Fibroblast of lung (primary cell): ENCODE data around the gene DPP6. TPM values are rescaled to one million over a fixed set of nuclear protein-coding genes. Genes with fewer than 3 reads are reported as not detected.

Source experiments
- DNase-seq, 2 donors: peaks; one replicate each; pipeline versions ENCODE4 v3.0.0 to v3.0.0-alpha.2; 2010; ENCODE audit warnings: low read depth in 2 of 2
- H2AFZ ChIP-seq: 2 replicates; pipeline ENCODE4 v1.5.1; 2012; ENCODE audit warnings: low read length, control low read depth, inconsistent platforms
- H3K27ac ChIP-seq: 2 replicates; pipeline ENCODE4 v1.5.1; 2011; ENCODE audit warnings: low read length, control low read depth; ENCODE audit not compliant: insufficient read depth
- H3K27me3 ChIP-seq: 2 replicates; pipeline ENCODE4 v1.5.1; 2011; ENCODE audit warnings: mild to moderate bottlenecking, low read length; ENCODE audit not compliant: control insufficient read depth, insufficient read depth
- H3K36me3 ChIP-seq: 2 replicates; pipeline ENCODE4 v1.5.1; 2011; ENCODE audit warnings: low read length; ENCODE audit not compliant: control insufficient read depth, insufficient read depth
- H3K4me1 ChIP-seq: 2 replicates; pipeline ENCODE4 v1.5.1; 2011; ENCODE audit warnings: low read length; ENCODE audit not compliant: control insufficient read depth, insufficient read depth; ENCODE audit errors: extremely low read depth
- H3K4me2 ChIP-seq: 2 replicates; pipeline ENCODE4 v1.5.1; 2011; ENCODE audit warnings: low read length, control low read depth; ENCODE audit not compliant: insufficient read depth; ENCODE audit errors: extremely low read depth
- H3K4me3 ChIP-seq, 4 experiments: fragments of 200-600 bp in 1 of 4; sonication (generic) in 1 of 4; replicated peaks in 1 of 4; 2 replicates each; pipeline ENCODE4 v1.5.1; 2011 to 2016; ENCODE audit warnings: low read length in 4 of 4, low read depth in 3 of 4, mild to moderate bottlenecking in 3 of 4, control low read depth in 2 of 4, inconsistent platforms in 1 of 4, mixed read lengths in 1 of 4; ENCODE audit not compliant: insufficient read depth in 1 of 4; ENCODE audit errors: control extremely low read depth in 1 of 4
- H3K79me2 ChIP-seq: 2 replicates; pipeline ENCODE4 v1.5.1; 2012; ENCODE audit warnings: mild to moderate bottlenecking, low read length, inconsistent platforms; ENCODE audit not compliant: control insufficient read depth, insufficient read depth
- H3K9ac ChIP-seq: 2 replicates; pipeline ENCODE4 v1.5.1; 2011; ENCODE audit warnings: mild to moderate bottlenecking, low read length, control low read depth; ENCODE audit not compliant: insufficient read depth
- H3K9me3 ChIP-seq: 2 replicates; pipeline ENCODE4 v1.5.1; 2012; ENCODE audit warnings: low read depth, low read length; ENCODE audit not compliant: control insufficient read depth, insufficient read depth
- H4K20me1 ChIP-seq: 2 replicates; pipeline ENCODE4 v1.5.1; 2011; ENCODE audit warnings: low read length; ENCODE audit not compliant: control insufficient read depth, insufficient read depth; ENCODE audit errors: extremely low read depth
- CTCF ChIP-seq, 2 donors: IDR thresholded peaks in 1 of 2; conservative IDR thresholded peaks in 1 of 2; 1 replicate in 1 of 2; 2 replicates in 1 of 2; pipeline ENCODE4 v1.5.1; 2011 to 2012; ENCODE audit warnings: low read length in 2 of 2, control low read depth in 1 of 2, inconsistent platforms in 1 of 2, low read depth in 1 of 2, mild to moderate bottlenecking in 1 of 2
- EZH2 ChIP-seq: IDR thresholded peaks from 2 replicates; pipeline ENCODE4 v1.5.1; 2012; ENCODE audit warnings: low read length, control low read depth, mild to moderate bottlenecking; ENCODE audit errors: missing control alignments
- polyA plus RNA-seq, 2 donors: library from polyadenylated mRNA; depleted of rRNA in 1 of 2; stranded (reverse) in 1 of 2; unstranded in 1 of 2; fragments of >200 nt; gene quantifications; 2 replicates each; pipeline ENCODE4 v1.2.1, GENCODE V29; 2011 to 2012; ENCODE audit warnings: missing spikeins in 1 of 2
- total RNA-seq: library from RNA; depleted of rRNA; stranded (reverse); fragments of >200 nt; gene quantifications from 2 replicates; pipeline ENCODE4 v1.2.1, GENCODE V29; 2014

Gene DPP6
- total and polyA plus RNA-seq, 2 donors (not counting 1 experiment from before 2014, with no cell fraction given): not detected

GRCh38 chr7:154865984-154866685 lies 813.9 kb downstream of the DPP6 start:
- no peak overlapping the region for H3K4me3 ChIP-seq
- no peak overlapping the region for H3K9ac ChIP-seq
- H3K4me1 ChIP-seq: no peaks in the 10 kb centered on the region
- H3K27ac ChIP-seq: no peak overlapping the region
- H3K4me2 ChIP-seq: no peak overlapping the region
- no peak for TF ChIP-seq EZH2
- TF ChIP-seq CTCF (conservative IDR thresholded peaks at IDR 0.05 in 1 of 2, IDR thresholded peaks at IDR 0.05 in 1 of 2; ENCODE audit: low read depth in 1 of 2, low read length in 2 of 2): no peak
- no peaks in the 10 kb centered on the region for H4K20me1 ChIP-seq
- H3K9me3 ChIP-seq: no peaks in the 10 kb centered on the region
- no peaks in the 10 kb centered on the region for H3K79me2 ChIP-seq
- no peak overlapping the region for H2AFZ ChIP-seq
- H3K27me3 ChIP-seq: no peaks in the 10 kb centered on the region
- DNase-seq: no peak
- H3K36me3 ChIP-seq: no peaks in the 10 kb centered on the region

- no peak for TF ChIP-seq EZH2
- TF ChIP-seq CTCF (conservative IDR thresholded peaks at IDR 0.05 in 1 of 2, IDR thresholded peaks at IDR 0.05 in 1 of 2; ENCODE audit: low read depth in 1 of 2, low read length in 2 of 2): no peak
- Histone ChIP-seq H2AFZ (no peak overlapping the region), H3K79me2 (no peaks in the 10 kb centered on the region), H3K9ac (no peak overlapping the region), H3K36me3 (no peaks in the 10 kb centered on the region), H3K4me2 (no peak overlapping the region), H3K9me3 (no peaks in the 10 kb centered on the region), H3K27ac (no peak overlapping the region), H3K27me3 (no peaks in the 10 kb centered on the region), H4K20me1 (no peaks in the 10 kb centered on the region), H3K4me3 (no peak overlapping the region), H3K4me1 (no peaks in the 10 kb centered on the region)
- DNase-seq: no peak
These were observed 814.9 kb downstream of the DPP6 start for GRCh38 chr7:154867068-154867467.

DNA sequence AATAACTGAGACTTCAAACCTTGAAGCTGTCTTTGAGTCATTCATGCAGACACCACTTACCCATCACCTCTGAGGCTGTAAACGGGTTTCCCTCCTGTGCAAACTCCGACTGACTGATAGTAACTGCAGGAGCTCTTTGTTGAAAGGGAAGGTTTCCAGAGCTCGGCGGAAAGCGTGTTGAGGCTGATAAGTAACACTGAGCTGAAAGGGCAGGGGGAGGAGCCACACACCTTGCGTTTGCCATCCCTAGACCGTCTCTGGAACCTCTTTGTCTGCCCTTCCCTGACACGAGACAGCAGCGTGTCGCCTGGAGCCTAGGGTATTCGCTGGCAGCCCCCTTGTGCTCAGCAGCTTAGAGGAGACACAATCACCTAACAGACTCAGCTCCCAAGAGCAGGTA lies 816.7 kb downstream of the DPP6 start:
- H4K20me1 ChIP-seq: no peaks in the 10 kb centered on the region
- no peak for TF ChIP-seq EZH2
- TF ChIP-seq CTCF (conservative IDR thresholded peaks at IDR 0.05 in 1 of 2, IDR thresholded peaks at IDR 0.05 in 1 of 2; ENCODE audit: low read depth in 1 of 2, low read length in 2 of 2): no peak
- H3K27me3 ChIP-seq: no peaks in the 10 kb centered on the region
- H3K4me3 ChIP-seq: no peak overlapping the region
- H3K9ac ChIP-seq: no peak overlapping the region
- no peaks in the 10 kb centered on the region for H3K4me1 ChIP-seq
- H2AFZ ChIP-seq: no peak overlapping the region
- H3K9me3 ChIP-seq: peaks cover 3% of the 10 kb centered on the region
- no peaks in the 10 kb centered on the region for H3K36me3 ChIP-seq
- no peaks in the 10 kb centered on the region for H3K79me2 ChIP-seq
- no peak overlapping the region for H3K27ac ChIP-seq
- H3K4me2 ChIP-seq: no peak overlapping the region
- DNase-seq: no peak
